ENCODE data around the gene ACAP1. TPM values are rescaled to one million over a fixed set of nuclear protein-coding genes. Genes with fewer than 3 reads are reported as not detected.
"Not testable (repeated sequence)": the region's sequence is repeated elsewhere in the genome, so short reads cannot be mapped to it uniquely, and the experiment has no call there.

Gene ACAP1
- total RNA-seq, 1 experiment from 2014 or later, result 1.6 TPM

DNA sequence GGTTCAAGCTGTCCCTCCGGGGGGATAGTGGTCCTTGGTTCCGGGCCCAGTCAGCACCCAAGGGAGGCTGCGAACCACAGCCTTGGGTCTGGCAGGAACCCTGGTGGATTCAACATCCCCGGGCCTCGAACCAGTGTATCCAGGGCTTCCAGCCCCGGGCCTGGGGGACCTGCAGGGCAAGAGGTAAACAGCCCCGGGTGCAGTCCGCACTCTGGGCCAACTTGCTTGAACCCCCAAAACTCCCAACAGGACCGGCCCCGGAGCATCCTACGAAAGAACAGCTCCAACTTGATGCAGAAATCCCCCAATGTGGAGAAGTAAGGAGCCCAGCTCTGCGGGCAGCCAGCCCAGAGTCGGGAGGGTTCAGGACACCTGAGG, 5.7 kb upstream of the ACAP1 start:
- BruUV-seq (replicated peaks), result no TSS peak
- no peaks in the 10 kb centered on the region; the same call in 1 of the 2 replicates for H3K36me3 ChIP-seq (ENCODE audit: control insufficient read depth, insufficient read depth, low read length)
- H3K36me3 Mint-ChIP-seq (ENCODE audit: insufficient read depth, unreplicated experiment), result peaks cover 11% of the 10 kb centered on the region
- H3K9me3 Mint-ChIP-seq (ENCODE audit: unreplicated experiment), result no peaks in the 10 kb centered on the region
- ChIA-PET POLR2A (no interaction called here), CTCF (no interaction called here)
- H3K27me3 Mint-ChIP-seq (ENCODE audit: insufficient read depth, unreplicated experiment), result no peaks in the 10 kb centered on the region
- H3K9me3 ChIP-seq, result no peaks in the 10 kb centered on the region
- TF ChIP-seq, protein P1, sequence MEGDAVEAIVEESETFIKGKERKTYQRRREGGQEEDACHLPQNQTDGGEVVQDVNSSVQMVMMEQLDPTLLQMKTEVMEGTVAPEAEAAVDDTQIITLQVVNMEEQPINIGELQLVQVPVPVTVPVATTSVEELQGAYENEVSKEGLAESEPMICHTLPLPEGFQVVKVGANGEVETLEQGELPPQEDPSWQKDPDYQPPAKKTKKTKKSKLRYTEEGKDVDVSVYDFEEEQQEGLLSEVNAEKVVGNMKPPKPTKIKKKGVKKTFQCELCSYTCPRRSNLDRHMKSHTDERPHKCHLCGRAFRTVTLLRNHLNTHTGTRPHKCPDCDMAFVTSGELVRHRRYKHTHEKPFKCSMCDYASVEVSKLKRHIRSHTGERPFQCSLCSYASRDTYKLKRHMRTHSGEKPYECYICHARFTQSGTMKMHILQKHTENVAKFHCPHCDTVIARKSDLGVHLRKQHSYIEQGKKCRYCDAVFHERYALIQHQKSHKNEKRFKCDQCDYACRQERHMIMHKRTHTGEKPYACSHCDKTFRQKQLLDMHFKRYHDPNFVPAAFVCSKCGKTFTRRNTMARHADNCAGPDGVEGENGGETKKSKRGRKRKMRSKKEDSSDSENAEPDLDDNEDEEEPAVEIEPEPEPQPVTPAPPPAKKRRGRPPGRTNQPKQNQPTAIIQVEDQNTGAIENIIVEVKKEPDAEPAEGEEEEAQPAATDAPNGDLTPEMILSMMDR (IDR thresholded peaks at IDR 0.05; ENCODE audit: insufficient read depth in 1 of 2, low read depth in 1 of 2, low read length in 1 of 2, severe bottlenecking in 1 of 2, unreplicated experiment in 1 of 2), result no peak
- peak overlapping the region; percentile 76 for H3K4me3 Mint-ChIP-seq (ENCODE audit: unreplicated experiment)
- 0 out of 2 replicates have a peak, but pooled peaks cover 4% of the 10 kb centered on the region for H3K4me1 ChIP-seq
- H3K4me1 Mint-ChIP-seq (ENCODE audit: low read depth, unreplicated experiment), result peaks cover 10% of the 10 kb centered on the region
- intact Hi-C loops (cut with micrococcal nuclease; ENCODE audit: unreplicated experiment), result no loop called here
- no peak overlapping the region for H3K27ac Mint-ChIP-seq (ENCODE audit: unreplicated experiment)
- no peaks in the 10 kb centered on the region for H3K27me3 ChIP-seq (replicated peaks; ENCODE audit: control insufficient read depth, insufficient read depth, low read length)
- DNase-seq, result no peak
- H3K4me3 ChIP-seq (ENCODE audit: low read depth, low read length), result peak overlapping the region; percentile 89

DNA sequence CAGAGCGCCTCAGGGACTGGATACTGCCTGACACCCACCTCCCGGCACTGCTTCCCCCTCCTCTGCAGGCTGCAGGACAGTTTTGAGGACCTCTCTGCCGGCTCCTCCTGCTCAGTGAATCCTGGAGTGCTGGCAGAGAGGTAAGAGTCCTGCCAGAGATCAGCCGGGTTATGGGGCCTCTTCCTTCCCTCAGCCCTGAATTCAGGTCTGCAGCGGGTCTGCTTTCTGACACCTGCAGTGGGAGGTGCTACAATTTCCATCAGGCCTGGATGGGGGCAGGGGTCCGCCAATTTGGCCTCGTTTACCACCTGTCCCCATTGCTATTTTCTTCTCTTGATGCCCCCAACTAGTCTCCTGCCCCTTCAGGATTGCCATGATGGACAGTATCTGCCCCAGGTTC, 4.2 kb upstream of the ACAP1 start:
- no peaks in the 10 kb centered on the region for H3K36me3 ChIP-seq (ENCODE audit: control insufficient read depth, insufficient read depth, low read length)
- Mint-ChIP-seq H3K4me3 (ENCODE audit: unreplicated experiment) (no peak overlapping the region), H3K9me3 (ENCODE audit: unreplicated experiment) (no peaks in the 10 kb centered on the region), H3K27ac (ENCODE audit: unreplicated experiment) (no peak overlapping the region), H3K27me3 (ENCODE audit: insufficient read depth, unreplicated experiment) (no peaks in the 10 kb centered on the region), H3K36me3 (ENCODE audit: insufficient read depth, unreplicated experiment) (peaks cover 11% of the 10 kb centered on the region), H3K4me1 (ENCODE audit: low read depth, unreplicated experiment) (peaks cover 10% of the 10 kb centered on the region)
- H3K27me3 ChIP-seq (replicated peaks; ENCODE audit: control insufficient read depth, insufficient read depth, low read length), result no peaks in the 10 kb centered on the region
- TF ChIP-seq, protein P1 (IDR thresholded peaks at IDR 0.05; ENCODE audit: insufficient read depth in 1 of 2, low read depth in 1 of 2, low read length in 1 of 2, severe bottlenecking in 1 of 2, unreplicated experiment in 1 of 2), result no peak
- no peak overlapping the region for H3K4me3 ChIP-seq (ENCODE audit: low read depth, low read length)
- intact Hi-C loops (cut with micrococcal nuclease; ENCODE audit: unreplicated experiment), result no loop called here
- DNase-seq, result no peak
- BruUV-seq (replicated peaks), result no TSS peak
- H3K9me3 ChIP-seq, result no peaks in the 10 kb centered on the region
- H3K4me1 ChIP-seq, result 0 out of 2 replicates have a peak, but pooled peaks cover 4% of the 10 kb centered on the region
- POLR2A ChIA-PET, result no interaction called here
- CTCF ChIA-PET, result no interaction called here

DNA sequence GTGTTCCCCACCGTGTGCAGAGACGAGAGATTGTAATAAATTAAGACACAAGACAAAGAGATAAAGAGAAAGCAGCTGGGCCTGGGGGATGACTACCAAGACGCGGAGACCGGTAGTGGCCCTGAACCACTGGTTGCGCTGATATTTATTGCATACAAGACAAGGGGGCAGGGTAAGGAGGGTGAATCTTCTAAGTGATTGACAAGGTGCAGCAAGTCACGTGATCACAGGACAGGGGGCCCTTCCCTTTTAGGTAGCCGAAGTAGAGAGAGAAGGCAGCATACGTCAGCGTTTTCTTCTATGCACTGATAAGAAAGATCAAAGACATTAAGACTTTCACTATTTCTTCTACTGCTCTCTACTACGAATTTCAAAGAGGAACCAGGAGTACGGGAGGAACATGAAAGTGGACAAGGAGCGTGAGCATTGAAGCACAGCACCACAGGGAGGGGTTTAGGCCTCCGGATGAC, 3.7 kb upstream of the ACAP1 start:
- DNase-seq; H3K4me3 ChIP-seq (ENCODE audit: low read depth, low read length); H3K27me3 ChIP-seq (replicated peaks; ENCODE audit: control insufficient read depth, insufficient read depth, low read length); H3K36me3 ChIP-seq (ENCODE audit: control insufficient read depth, insufficient read depth, low read length); H3K9me3 ChIP-seq; H3K9me3 Mint-ChIP-seq (ENCODE audit: unreplicated experiment); H3K4me1 ChIP-seq; BruUV-seq (replicated peaks); H3K4me3 Mint-ChIP-seq (ENCODE audit: unreplicated experiment); CTCF ChIA-PET; intact Hi-C loops (cut with micrococcal nuclease; ENCODE audit: unreplicated experiment); H3K27ac Mint-ChIP-seq (ENCODE audit: unreplicated experiment); POLR2A ChIA-PET; H3K27me3 Mint-ChIP-seq (ENCODE audit: insufficient read depth, unreplicated experiment): not testable (repeated sequence)
- peaks cover 10% of the 10 kb centered on the region for H3K4me1 Mint-ChIP-seq (ENCODE audit: low read depth, unreplicated experiment)
- peaks cover 11% of the 10 kb centered on the region for H3K36me3 Mint-ChIP-seq (ENCODE audit: insufficient read depth, unreplicated experiment)

Measured in Caco-2 (cell line).